C4-2B (cell line): ENCODE measurements around the gene CCL7.

Source experiments
- ZFX ChIP-seq: fragments of 450-650 bp; IDR thresholded peaks from 2 replicates; pipeline ENCODE4 v1.6.1; 2017
- TF ChIP-seq, protein P1 (sequence below): fragments of 450-650 bp; conservative IDR thresholded peaks from 2 replicates; pipeline ENCODE4 v1.5.1; 2017; ENCODE audit warnings: mild to moderate bottlenecking

DNA sequence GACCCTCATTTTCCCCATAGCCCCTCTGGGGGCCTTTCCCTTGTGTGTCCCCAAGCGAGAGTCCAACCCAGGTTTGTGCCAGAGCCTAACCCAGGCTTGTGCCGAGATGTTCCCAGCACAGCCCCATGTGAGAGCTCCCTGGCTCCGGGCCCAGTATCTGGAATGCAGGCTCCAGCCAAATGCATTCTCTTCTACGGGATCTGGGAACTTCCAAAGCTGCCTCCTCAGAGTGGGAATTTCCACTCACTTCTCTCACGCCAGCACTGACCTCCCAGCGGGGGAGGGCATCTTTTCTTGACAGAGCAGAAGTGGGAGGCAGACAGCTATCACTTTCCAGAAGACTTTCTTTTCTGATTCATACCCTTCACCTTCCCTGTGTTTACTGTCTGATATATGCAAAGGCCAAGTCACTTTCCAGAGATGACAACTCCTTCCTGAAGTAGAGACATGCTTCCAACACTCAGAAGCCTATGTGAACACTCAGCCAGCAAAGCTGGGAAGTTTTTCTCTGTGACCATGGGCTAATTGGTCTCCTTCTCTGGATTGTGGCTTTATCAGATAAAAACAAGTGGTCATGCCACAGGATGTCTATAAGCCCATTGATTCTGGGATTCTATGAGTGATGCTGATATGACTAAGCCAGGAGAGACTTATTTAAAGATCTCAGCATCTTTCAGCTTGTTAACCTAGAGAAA, 17.4 kb upstream of the CCL7 start:
- TF ChIP-seq, protein P1, sequence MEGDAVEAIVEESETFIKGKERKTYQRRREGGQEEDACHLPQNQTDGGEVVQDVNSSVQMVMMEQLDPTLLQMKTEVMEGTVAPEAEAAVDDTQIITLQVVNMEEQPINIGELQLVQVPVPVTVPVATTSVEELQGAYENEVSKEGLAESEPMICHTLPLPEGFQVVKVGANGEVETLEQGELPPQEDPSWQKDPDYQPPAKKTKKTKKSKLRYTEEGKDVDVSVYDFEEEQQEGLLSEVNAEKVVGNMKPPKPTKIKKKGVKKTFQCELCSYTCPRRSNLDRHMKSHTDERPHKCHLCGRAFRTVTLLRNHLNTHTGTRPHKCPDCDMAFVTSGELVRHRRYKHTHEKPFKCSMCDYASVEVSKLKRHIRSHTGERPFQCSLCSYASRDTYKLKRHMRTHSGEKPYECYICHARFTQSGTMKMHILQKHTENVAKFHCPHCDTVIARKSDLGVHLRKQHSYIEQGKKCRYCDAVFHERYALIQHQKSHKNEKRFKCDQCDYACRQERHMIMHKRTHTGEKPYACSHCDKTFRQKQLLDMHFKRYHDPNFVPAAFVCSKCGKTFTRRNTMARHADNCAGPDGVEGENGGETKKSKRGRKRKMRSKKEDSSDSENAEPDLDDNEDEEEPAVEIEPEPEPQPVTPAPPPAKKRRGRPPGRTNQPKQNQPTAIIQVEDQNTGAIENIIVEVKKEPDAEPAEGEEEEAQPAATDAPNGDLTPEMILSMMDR = no peak
- TF ChIP-seq ZFX = no peak
